IMR-90 (cell line): ENCODE results near the gene NFATC3.

Source experiments
- CEBPB ChIP-seq: IDR thresholded peaks from 2 replicates; pipeline ENCODE4 v1.6.1; 2012; ENCODE audit warnings: low read depth, low read length, improper control_type of control experiment
- CTCF ChIP-seq: conservative IDR thresholded peaks from 2 replicates; pipeline ENCODE4 v1.5.1; 2012; ENCODE audit warnings: mild to moderate bottlenecking, low read depth, low read length, improper control_type of control experiment
- FOS ChIP-seq: fragments of 150-350 bp; IDR thresholded peaks from 2 replicates; pipeline ENCODE4 v1.6.1; 2016; ENCODE audit warnings: low read depth, low read length
- MAFK ChIP-seq: IDR thresholded peaks from 2 replicates; pipeline ENCODE4 v1.6.1; 2012; ENCODE audit warnings: low read depth, low read length, improper control_type of control experiment
- MXI1 ChIP-seq: IDR thresholded peaks from 2 replicates; pipeline ENCODE4 v1.6.1; 2012; ENCODE audit warnings: low read depth, mild to moderate bottlenecking, low read length, moderate library complexity, borderline replicate concordance
- POLR2A ChIP-seq: IDR thresholded peaks from 2 replicates; pipeline ENCODE4 v1.6.1; 2012; ENCODE audit warnings: mild to moderate bottlenecking, low read depth, low read length
- RAD21 ChIP-seq: IDR thresholded peaks from 2 replicates; pipeline ENCODE4 v1.6.1; 2012; ENCODE audit warnings: low read length, improper control_type of control experiment
- SMC3 ChIP-seq: fragments of 150-350 bp; IDR thresholded peaks from 2 replicates; pipeline ENCODE4 v1.6.1; 2016; ENCODE audit warnings: low read depth, mild to moderate bottlenecking, antibody characterized with exemption, low read length, moderate library complexity

- no peak for TF ChIP-seq CTCF
- no peak for TF ChIP-seq MAFK
- no peak for TF ChIP-seq POLR2A
- no peak for TF ChIP-seq RAD21
- TF ChIP-seq CEBPB, result no peak
- no peak for TF ChIP-seq FOS
- TF ChIP-seq SMC3, result no peak
- no peak for TF ChIP-seq MXI1
Observed at GRCh38 chr16:68194251-68194650, 109.1 kb downstream of the NFATC3 start.
